ENCODE measurements around the gene SPESP1. TPM values are rescaled to one million over a fixed set of nuclear protein-coding genes. Genes with fewer than 3 reads are reported as not detected.

Gene SPESP1
- total RNA-seq, 1 donor from 2014 or later, result not detected

DNA sequence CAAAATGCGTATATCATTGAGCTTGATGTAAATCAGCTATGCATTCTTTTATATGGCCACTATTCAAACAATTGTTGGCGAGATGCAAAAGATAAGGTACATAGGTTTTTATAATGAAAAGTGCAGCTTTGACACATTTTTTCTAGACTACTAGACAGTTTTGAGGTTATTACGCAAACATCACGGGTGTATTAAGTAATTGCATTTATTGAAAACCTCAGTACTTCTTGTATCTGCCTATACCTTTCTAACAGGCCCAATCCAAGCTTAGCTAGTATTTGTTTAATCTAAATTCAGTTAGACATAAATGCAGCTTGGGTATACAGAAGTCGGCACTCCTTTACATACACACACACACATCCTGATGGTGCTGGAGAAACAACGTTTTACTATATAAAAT lies 2.7 kb downstream of the SPESP1 start:
- no peak for TF ChIP-seq CTCF (IDR thresholded peaks at IDR 0.05)
- Mint-ChIP-seq H3K27me3 (ENCODE audit: low read depth) (peaks cover 3% of the 10 kb centered on the region), H3K9me3 (ENCODE audit: low read depth) (no peaks in the 10 kb centered on the region), H3K4me3 (ENCODE audit: unreplicated experiment) (no peak overlapping the region), H3K27ac (ENCODE audit: unreplicated experiment) (no peak overlapping the region), H3K36me3 (ENCODE audit: low read depth) (no peaks in the 10 kb centered on the region), H3K4me1 (ENCODE audit: low read depth) (no peaks in the 10 kb centered on the region)
- DNase-seq (ENCODE audit: low spot score), result no peak

GRCh38 chr15:68934341-68934740 lies 4.0 kb downstream of the SPESP1 start:
- DNase-seq (ENCODE audit: low spot score), result no peak
- Mint-ChIP-seq H3K4me3 (ENCODE audit: unreplicated experiment) (no peak overlapping the region), H3K27me3 (ENCODE audit: low read depth) (peaks cover 8% of the 10 kb centered on the region), H3K4me1 (ENCODE audit: low read depth) (no peaks in the 10 kb centered on the region), H3K27ac (ENCODE audit: unreplicated experiment) (no peak overlapping the region), H3K36me3 (ENCODE audit: low read depth) (no peaks in the 10 kb centered on the region), H3K9me3 (ENCODE audit: low read depth) (no peaks in the 10 kb centered on the region)
- TF ChIP-seq CTCF (IDR thresholded peaks at IDR 0.05), result no peak

DNA sequence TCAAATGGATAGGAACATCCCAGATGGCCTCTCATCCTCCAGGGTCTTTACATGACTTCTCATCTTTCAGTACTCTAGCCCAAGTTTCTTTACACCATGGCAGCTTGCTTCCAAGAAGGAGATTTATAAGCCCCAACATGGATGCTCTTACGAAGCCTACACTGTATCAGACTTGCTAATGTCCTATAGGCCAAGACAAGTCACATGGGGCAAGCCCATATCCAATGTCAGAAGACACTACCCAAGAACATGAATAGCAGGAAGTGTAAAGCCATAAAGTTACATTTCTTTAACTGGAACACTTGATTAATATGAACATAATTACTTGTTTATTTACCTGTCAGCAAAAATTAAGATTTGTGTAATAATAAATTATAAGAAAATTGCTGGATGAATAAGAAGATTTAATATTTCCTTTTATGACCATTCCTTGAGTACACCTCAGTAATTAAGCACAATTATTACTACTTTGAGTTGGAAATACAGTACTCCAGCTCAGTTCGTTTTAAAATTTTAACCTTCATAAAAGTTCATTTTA lies 5.1 kb downstream of the SPESP1 start:
- H3K27ac Mint-ChIP-seq (ENCODE audit: unreplicated experiment), result no peak overlapping the region
- H3K27me3 Mint-ChIP-seq (ENCODE audit: low read depth), result peaks cover 15% of the 10 kb centered on the region
- no peaks in the 10 kb centered on the region for H3K9me3 Mint-ChIP-seq (ENCODE audit: low read depth)
- DNase-seq (ENCODE audit: low spot score), result no peak
- no peaks in the 10 kb centered on the region for H3K4me1 Mint-ChIP-seq (ENCODE audit: low read depth)
- H3K36me3 Mint-ChIP-seq (ENCODE audit: low read depth), result no peaks in the 10 kb centered on the region
- TF ChIP-seq CTCF (IDR thresholded peaks at IDR 0.05), result no peak
- no peak overlapping the region for H3K4me3 Mint-ChIP-seq (ENCODE audit: unreplicated experiment)

- Mint-ChIP-seq H3K4me3 (ENCODE audit: unreplicated experiment) (no peak overlapping the region), H3K27ac (ENCODE audit: unreplicated experiment) (no peak overlapping the region), H3K4me1 (ENCODE audit: low read depth) (no peaks in the 10 kb centered on the region), H3K27me3 (ENCODE audit: low read depth) (peaks cover 31% of the 10 kb centered on the region), H3K36me3 (ENCODE audit: low read depth) (peaks cover 2% of the 10 kb centered on the region), H3K9me3 (ENCODE audit: low read depth) (peaks cover 3% of the 10 kb centered on the region)
- TF ChIP-seq CTCF (IDR thresholded peaks at IDR 0.05), result no peak
- DNase-seq (ENCODE audit: low spot score), result no peak
These were observed 9.2 kb downstream of the SPESP1 start for GRCh38 chr15:68939501-68939900.

- Mint-ChIP-seq H3K9me3 (ENCODE audit: low read depth) (peaks cover 14% of the 10 kb centered on the region), H3K27me3 (ENCODE audit: low read depth) (peaks cover 38% of the 10 kb centered on the region), H3K27ac (ENCODE audit: unreplicated experiment) (no peak overlapping the region), H3K36me3 (ENCODE audit: low read depth) (peaks cover 4% of the 10 kb centered on the region), H3K4me1 (ENCODE audit: low read depth) (no peaks in the 10 kb centered on the region), H3K4me3 (ENCODE audit: unreplicated experiment) (no peak overlapping the region)
- TF ChIP-seq CTCF (IDR thresholded peaks at IDR 0.05), result no peak
- no peak for DNase-seq (ENCODE audit: low spot score)
These were observed 21.5 kb downstream of the SPESP1 start for GRCh38 chr15:68951813-68952212.
